Gastroesophageal sphincter (tissue), 4 donors: Measurements from ENCODE around the gene LMX1B. TPM values are rescaled to one million over a fixed set of nuclear protein-coding genes. Genes with fewer than 3 reads are reported as not detected.
A peak's percentile ranks its signal among the peaks of the same experiment; 100 is the strongest.

Experiments used
- ATAC-seq: fragments of 150-250 bp; one replicate; pipeline ENCODE4 v1.9.1; 2016; ENCODE audit warnings: mild to moderate bottlenecking, moderate library complexity
- H3K27ac ChIP-seq, 4 donors: fragments of 200-600 bp; sonication (generic) in 3 of 4; 1 replicate in 3 of 4; 2 replicates in 1 of 4; pipeline ENCODE4 v1.5.1; 2016 to 2019
- H3K27me3 ChIP-seq: fragments of 200-600 bp; sonication (generic); one replicate; pipeline ENCODE4 v1.5.1; 2019
- H3K36me3 ChIP-seq, 2 donors: fragments of 200-600 bp; sonication (generic); one replicate each; pipeline ENCODE4 v1.5.1; 2019; ENCODE audit warnings: control low read depth in 1 of 2
- H3K4me1 ChIP-seq, 3 donors: fragments of 200-600 bp; sonication (generic); 1 replicate in 2 of 3; 2 replicates in 1 of 3; pipeline ENCODE4 v1.5.1; 2016 to 2019; ENCODE audit warnings: control low read depth in 2 of 3
- H3K4me3 ChIP-seq, 2 donors: fragments of 200-600 bp; sonication (generic); one replicate each; pipeline ENCODE4 v1.5.1; 2019; ENCODE audit warnings: mild to moderate bottlenecking in 1 of 2, moderate library complexity in 1 of 2
- H3K9me3 ChIP-seq, 3 donors: fragments of 200-600 bp; sonication (generic); one replicate each; pipeline ENCODE4 v1.5.1; 2017 to 2019; ENCODE audit warnings: control low read depth in 2 of 3
- EP300 ChIP-seq: sonication (generic); formaldehyde crosslinking; IDR thresholded peaks from one replicate; pipeline ENCODE4 v1.6.1; 2017; ENCODE audit warnings: antibody characterized with exemption, mild to moderate bottlenecking
- POLR2A ChIP-seq, 2 donors: fragments of 450-650 bp; IDR thresholded peaks; one replicate each; pipeline ENCODE4 v1.6.1; 2017; ENCODE audit warnings: antibody characterized with exemption in 2 of 2, mild to moderate bottlenecking in 2 of 2, moderate library complexity in 1 of 2
- POLR2AphosphoS5 ChIP-seq: sonication (generic); formaldehyde crosslinking; IDR thresholded peaks from one replicate; pipeline ENCODE4 v1.6.1; 2017; ENCODE audit warnings: antibody characterized with exemption
- WGBS, 2 donors: methylation state at CpG; one replicate each; pipeline ENCODE4 v1.1.5; 2018; ENCODE audit warnings: low coverage in 1 of 2; 5-methylcytosine and 5-hydroxymethylcytosine counted together
- total RNA-seq, 4 donors: library from RNA; depleted of rRNA; stranded (reverse); fragments of >200 nt; gene quantifications; one replicate each; pipeline ENCODE4 v1.1.0, GENCODE V29; 2016
- TF ChIP-seq, protein P1 (sequence below), 4 experiments: fragments of 200-600 bp in 2 of 4; fragments of 450-650 bp in 2 of 4; sonication (generic) in 1 of 4; IDR thresholded peaks; one replicate each; pipeline ENCODE4 v1.5.1; 2017 to 2019; ENCODE audit warnings: antibody characterized with exemption in 4 of 4, mild to moderate bottlenecking in 2 of 4, moderate library complexity in 2 of 4

Gene LMX1B
- total RNA-seq, 4 donors from 2014 or later = 0.13 to 0.58 (median 0.27) TPM

DNA sequence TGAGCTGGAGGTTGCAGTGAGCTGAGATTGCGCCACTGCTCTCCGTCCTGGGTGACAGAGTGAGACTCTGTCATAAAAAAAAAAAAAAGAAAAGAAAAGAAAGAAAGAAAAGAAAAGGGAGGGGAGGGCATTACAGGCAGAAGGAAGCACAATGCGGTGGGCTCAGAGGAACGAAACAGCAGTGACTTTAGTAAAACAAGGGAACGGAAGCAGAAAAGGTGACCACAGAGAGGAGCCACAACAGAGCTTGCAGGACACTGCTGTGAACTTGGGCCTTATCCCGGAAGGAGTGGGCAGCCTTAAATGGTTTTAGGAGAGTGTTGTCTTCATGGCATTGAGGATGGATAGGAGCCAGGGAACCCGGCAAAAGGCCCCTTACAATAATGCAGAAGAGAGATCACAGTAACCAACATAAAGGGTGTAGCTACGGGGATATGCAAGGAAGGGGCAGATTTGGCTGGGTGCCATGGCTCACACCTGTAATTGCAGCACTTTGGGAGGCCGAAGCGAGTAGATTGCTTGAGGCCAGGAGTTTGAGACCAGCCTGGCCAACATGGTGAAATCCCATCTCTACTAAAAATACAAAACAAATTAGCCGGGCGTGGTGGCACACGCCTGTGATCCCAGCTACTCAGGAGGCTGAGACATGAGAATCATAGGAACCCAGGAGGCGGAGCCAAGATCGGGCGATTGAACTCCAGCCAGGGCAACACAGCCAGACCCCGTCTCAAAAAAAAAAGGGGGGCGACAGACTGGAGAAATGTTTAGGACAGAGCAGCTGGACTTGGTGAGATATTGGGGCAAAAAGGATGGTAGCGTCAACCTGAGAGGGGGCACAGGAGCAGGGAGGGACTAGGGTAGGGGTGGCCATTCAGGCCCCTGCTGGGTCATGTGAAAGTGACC, 107.2 kb downstream of the LMX1B start:
- Histone ChIP-seq H3K36me3 (no peaks in the 10 kb centered on the region), H3K27me3 (peaks cover 24% of the 10 kb centered on the region), H3K4me1 (peaks cover 0 to 25% (median 4%) of the 10 kb centered on the region in 3 donors), H3K9me3 (no peaks in the 10 kb centered on the region), H3K4me3 (no peak overlapping the region), H3K27ac (peak overlapping the region in 1 of 4 donors; percentile 88)
- ATAC-seq = no peak
- no peak for TF ChIP-seq POLR2AphosphoS5
- no peak for TF ChIP-seq EP300
- TF ChIP-seq POLR2A (IDR thresholded peaks at IDR 0.05) = no peak
- TF ChIP-seq, protein P1, sequence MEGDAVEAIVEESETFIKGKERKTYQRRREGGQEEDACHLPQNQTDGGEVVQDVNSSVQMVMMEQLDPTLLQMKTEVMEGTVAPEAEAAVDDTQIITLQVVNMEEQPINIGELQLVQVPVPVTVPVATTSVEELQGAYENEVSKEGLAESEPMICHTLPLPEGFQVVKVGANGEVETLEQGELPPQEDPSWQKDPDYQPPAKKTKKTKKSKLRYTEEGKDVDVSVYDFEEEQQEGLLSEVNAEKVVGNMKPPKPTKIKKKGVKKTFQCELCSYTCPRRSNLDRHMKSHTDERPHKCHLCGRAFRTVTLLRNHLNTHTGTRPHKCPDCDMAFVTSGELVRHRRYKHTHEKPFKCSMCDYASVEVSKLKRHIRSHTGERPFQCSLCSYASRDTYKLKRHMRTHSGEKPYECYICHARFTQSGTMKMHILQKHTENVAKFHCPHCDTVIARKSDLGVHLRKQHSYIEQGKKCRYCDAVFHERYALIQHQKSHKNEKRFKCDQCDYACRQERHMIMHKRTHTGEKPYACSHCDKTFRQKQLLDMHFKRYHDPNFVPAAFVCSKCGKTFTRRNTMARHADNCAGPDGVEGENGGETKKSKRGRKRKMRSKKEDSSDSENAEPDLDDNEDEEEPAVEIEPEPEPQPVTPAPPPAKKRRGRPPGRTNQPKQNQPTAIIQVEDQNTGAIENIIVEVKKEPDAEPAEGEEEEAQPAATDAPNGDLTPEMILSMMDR (IDR thresholded peaks at IDR 0.05) = no peak
- 71 to 86% methylated on average over 13 to 15 of the region's 19 CpGs for WGBS, 2 donors

DNA sequence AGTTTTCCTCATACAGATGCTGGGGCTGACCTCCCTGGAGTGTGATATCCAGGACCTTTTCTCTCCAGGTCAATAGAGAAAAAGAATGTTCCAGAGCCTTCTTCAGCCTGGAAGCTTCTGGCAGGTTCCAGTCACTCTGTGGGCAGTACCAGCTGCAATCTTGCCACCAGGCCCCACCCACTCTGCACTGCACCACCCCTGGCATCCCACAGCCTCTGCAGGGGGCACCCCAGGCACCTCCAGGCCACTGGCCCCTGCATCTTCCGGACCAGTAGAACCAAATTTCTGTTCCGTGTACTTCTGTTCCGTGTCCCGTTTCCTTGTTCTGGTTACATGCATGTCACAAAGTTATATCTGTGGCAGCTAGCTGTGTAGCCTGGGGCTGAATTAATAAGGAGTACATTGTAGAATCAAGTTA, 107.8 kb downstream of the LMX1B start:
- no peaks in the 10 kb centered on the region for H3K36me3 ChIP-seq

DNA sequence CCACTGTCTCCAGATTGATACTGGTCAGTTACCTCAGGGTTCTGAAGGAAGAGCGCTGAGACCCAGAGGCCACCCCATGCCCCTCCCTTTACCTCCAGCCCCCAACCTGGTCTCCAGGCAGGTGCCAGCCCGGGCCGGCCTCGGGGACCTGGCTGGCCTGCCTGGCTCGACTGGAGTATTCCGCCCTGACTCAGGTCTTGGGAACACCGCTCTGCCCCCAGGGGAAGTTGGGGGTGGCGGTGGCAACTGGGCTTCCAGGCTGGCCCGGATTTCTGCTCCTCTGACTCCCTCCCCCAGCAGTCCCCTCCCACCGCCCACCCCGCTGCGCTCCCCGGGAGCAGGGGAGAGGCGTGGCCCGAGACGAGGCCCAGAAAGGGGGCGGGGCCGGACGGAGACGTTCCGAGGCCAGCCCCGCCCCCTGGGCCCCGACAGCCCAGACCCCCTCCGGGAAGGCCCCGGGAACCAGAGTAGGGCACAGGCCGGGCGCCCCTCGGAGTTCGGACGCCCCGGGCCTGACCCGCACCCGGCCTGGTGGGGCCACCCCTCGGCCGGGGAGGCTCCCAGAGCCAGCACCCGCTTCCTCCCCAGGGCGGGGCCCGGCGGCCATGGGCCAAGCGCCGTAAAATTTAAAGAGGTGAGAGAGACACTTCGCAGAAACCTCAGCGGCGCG, 108.7 kb downstream of the LMX1B start:
- H3K36me3 ChIP-seq = no peaks in the 10 kb centered on the region
- H3K9me3 ChIP-seq = no peaks in the 10 kb centered on the region
- peak overlapping the region; percentile 41 to 88 (median 82) for H3K27ac ChIP-seq
- H3K4me3 ChIP-seq = peak overlapping the region; percentile 51 to 74
- TF ChIP-seq POLR2AphosphoS5 = no peak
- peak in 1 of 2 donors; percentile 50 for TF ChIP-seq POLR2A (IDR thresholded peaks at IDR 0.05)
- 20% methylated on average over 1 of the region's 45 CpGs; no CpG with 5 or more reads in 1 of the 2 donors for WGBS, 2 donors
- peaks cover 24% of the 10 kb centered on the region for H3K27me3 ChIP-seq
- peak; percentile 88 for ATAC-seq
- peaks cover 0 to 25% (median 4%) of the 10 kb centered on the region in 3 donors for H3K4me1 ChIP-seq

More for the DNA sequence above, 107.8 kb downstream of the LMX1B start:
- peak overlapping the region in 3 of 4 donors; percentile 80 to 88 (median 84) for H3K27ac ChIP-seq
- peaks cover 24% of the 10 kb centered on the region for H3K27me3 ChIP-seq
- whole genome bisulfite sequencing, 2 donors = 91% methylated on average over 4 of the region's 4 CpGs; no CpG with 5 or more reads in 1 of the 2 donors
- peaks cover 0 to 25% (median 4%) of the 10 kb centered on the region in 3 donors for H3K4me1 ChIP-seq
- H3K4me3 ChIP-seq = no peak overlapping the region
- TF ChIP-seq EP300 (no peak), POLR2AphosphoS5 (no peak), POLR2A (IDR thresholded peaks at IDR 0.05) (no peak)
- TF ChIP-seq, protein P1 (IDR thresholded peaks at IDR 0.05) = no peak
- no peaks in the 10 kb centered on the region for H3K9me3 ChIP-seq
- no peak for ATAC-seq

DNA sequence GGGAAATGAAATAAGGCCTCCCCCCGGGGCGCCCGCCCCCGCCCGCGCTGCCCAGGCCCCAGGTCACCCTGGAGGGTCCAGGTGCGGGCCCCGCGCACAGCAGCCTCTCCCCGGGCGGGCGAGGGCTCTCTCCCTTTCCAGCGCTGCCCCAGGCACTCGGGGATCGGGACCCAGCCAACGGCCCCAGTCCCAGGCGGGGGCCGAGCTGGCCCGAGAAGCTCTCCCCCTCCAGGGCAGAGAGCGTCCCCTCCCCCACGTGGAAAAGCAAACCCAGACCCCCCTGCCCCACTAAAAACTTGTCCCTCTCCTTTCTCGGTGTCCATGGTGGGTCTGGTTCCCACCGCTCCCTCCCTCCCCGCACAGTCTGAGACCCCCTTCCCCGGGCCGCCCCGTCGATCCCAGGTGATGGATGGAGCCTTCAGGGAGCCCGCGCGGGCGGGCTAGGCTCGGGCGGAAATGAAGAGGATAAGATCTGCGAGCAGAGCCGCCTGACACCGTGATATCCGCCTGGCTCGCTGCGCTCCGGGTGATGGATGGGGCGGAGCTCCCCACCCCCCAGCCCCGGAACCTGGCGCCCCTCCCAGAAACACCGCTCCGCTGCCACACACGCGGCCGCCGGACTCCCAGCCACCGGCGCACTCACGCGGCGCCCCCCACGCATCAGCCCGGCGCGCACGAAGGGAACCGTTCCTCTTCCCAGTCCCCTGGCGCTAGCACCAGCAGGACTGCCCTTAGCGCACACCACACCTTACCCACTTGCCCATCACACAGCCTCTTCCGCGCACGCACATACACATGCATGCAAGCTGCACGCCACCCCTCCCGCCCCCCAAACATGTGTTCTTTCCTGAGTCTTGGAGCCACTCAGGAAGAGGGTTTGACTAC, 109.4 kb downstream of the LMX1B start:
- Histone ChIP-seq H3K27me3 (peaks cover 24% of the 10 kb centered on the region), H3K27ac (peak overlapping the region; percentile 41 to 88 (median 82)), H3K4me3 (peak overlapping the region; percentile 51 to 74), H3K4me1 (peaks cover 0 to 25% (median 4%) of the 10 kb centered on the region in 3 donors), H3K9me3 (no peaks in the 10 kb centered on the region), H3K36me3 (no peaks in the 10 kb centered on the region)
- TF ChIP-seq EP300 (no peak), POLR2AphosphoS5 (no peak), POLR2A (IDR thresholded peaks at IDR 0.05) (no peak)
- TF ChIP-seq, protein P1 (IDR thresholded peaks at IDR 0.05) = no peak
- 51% methylated on average over 4 of the region's 68 CpGs; no CpG with 5 or more reads in 1 of the 2 donors for WGBS, 2 donors
- ATAC-seq = peak; percentile 59
